GM12878 (cell line): ENCODE measurements around the gene ZNF200. TPM values are rescaled to one million over a fixed set of nuclear protein-coding genes. Genes with fewer than 3 reads are reported as not detected.

Experiments
- ATAC-seq: fragments of 200-7000 bp; cut with Tn5 transposase; 3 replicates; pipeline ENCODE4 v1.9.1; 2020; ENCODE audit warnings: mild to moderate bottlenecking, moderate library complexity
- BruUV-seq: library from RNA; stranded (reverse); fragments of 400-500 nt; replicated peaks from 2 replicates; lab custom pipeline; 2021; lab: Mats Ljungman, UMichigan
- CTCF ChIA-PET: fragments of 300-600 bp; sonication (Branson Sonifier 250); formaldehyde crosslinking; extraction: SDS; loops from one replicate; lab custom pipeline; 2021; ENCODE audit warnings: inconsistent platforms; lab: Yijun Ruan, JAX
- POLR2A ChIA-PET: fragments of 350-600 bp; formaldehyde crosslinking; extraction: SDS; loops from one replicate; lab custom pipeline; 2021; ENCODE audit warnings: inconsistent platforms; lab: Charles Lee
- RAD21 ChIA-PET: fragments of 300-600 bp; sonication (Branson Sonifier 250); formaldehyde crosslinking; loops from one replicate; lab custom pipeline; 2023; ENCODE audit warnings: antibody characterized with exemption; ENCODE audit not compliant: unreplicated experiment; lab: Charles Lee
- SMC1A ChIA-PET: fragments of 300-600 bp; sonication (Branson Sonifier 250); formaldehyde crosslinking; loops from one replicate; lab custom pipeline; 2023; ENCODE audit not compliant: unreplicated experiment, uncharacterized antibody; lab: Charles Lee
- DNase-seq: peaks from one replicate; pipeline ENCODE4 v3.0.0-alpha.2; 2011; ENCODE audit warnings: low read depth, low spot score
- FAIRE-seq: peaks from 3 replicates; lab custom pipeline; 2011; peaks lifted over from hg19 to GRCh38; lab: Jason Lieb, UNC
- H2AFZ ChIP-seq: 2 replicates; pipeline ENCODE4 v1.6.0; 2011; ENCODE audit warnings: low read depth, low read length, control low read depth; ENCODE audit not compliant: control insufficient read depth
- H3K27ac ChIP-seq: 2 replicates; pipeline ENCODE4 v1.5.1; 2011; ENCODE audit warnings: control low read depth; ENCODE audit not compliant: control insufficient read depth, insufficient read depth
- H3K27me3 ChIP-seq, 2 experiments: replicated peaks in 1 of 2; 2 replicates each; pipeline versions ENCODE4 v1.6.0 to v1.6.1; 2011; ENCODE audit warnings: low read length in 1 of 2; ENCODE audit not compliant: control insufficient read depth in 2 of 2, insufficient read depth in 2 of 2
- H3K36me3 ChIP-seq, 2 experiments: 2 replicates each; pipeline ENCODE4 v1.5.1; 2011; ENCODE audit warnings: low read length in 1 of 2; ENCODE audit not compliant: control insufficient read depth in 2 of 2, insufficient read depth in 2 of 2
- H3K4me1 ChIP-seq: 2 replicates; pipeline ENCODE4 v1.6.1; 2011; ENCODE audit warnings: mild to moderate bottlenecking, low read length, moderate library complexity, mixed read lengths; ENCODE audit not compliant: control insufficient read depth, insufficient read depth
- H3K4me2 ChIP-seq: 2 replicates; pipeline ENCODE4 v1.6.0; 2011; ENCODE audit warnings: control low read depth; ENCODE audit not compliant: control insufficient read depth, insufficient read depth
- H3K4me3 ChIP-seq: fragments of 200-600 bp; sonication (generic); 2 replicates; pipeline ENCODE4 v1.5.1; 2016
- H3K79me2 ChIP-seq: 2 replicates; pipeline ENCODE4 v1.6.0; 2011; ENCODE audit warnings: low read length; ENCODE audit not compliant: control insufficient read depth, insufficient read depth
- H3K9ac ChIP-seq: 2 replicates; pipeline ENCODE4 v1.8.0; 2011; ENCODE audit warnings: low read length, control low read depth, mixed read lengths; ENCODE audit not compliant: control insufficient read depth, insufficient read depth
- H3K9me3 ChIP-seq: replicated peaks from 3 replicates; pipeline ENCODE4 v1.5.1; 2011; ENCODE audit warnings: mild to moderate bottlenecking, low read length; ENCODE audit not compliant: control insufficient read depth, insufficient read depth
- H4K20me1 ChIP-seq: 2 replicates; pipeline ENCODE4 v1.6.0; 2011; ENCODE audit not compliant: control insufficient read depth, insufficient read depth
- BHLHE40 ChIP-seq, 2 experiments: fragments of 450-650 bp in 1 of 2; IDR thresholded peaks; 2 replicates each; pipeline ENCODE4 v1.6.1; 2011 to 2017; ENCODE audit warnings: low read depth in 2 of 2, borderline replicate concordance in 1 of 2, improper control_type of control experiment in 1 of 2, low read length in 1 of 2, mild to moderate bottlenecking in 1 of 2
- NFXL1 ChIP-seq: fragments of 450-650 bp; IDR thresholded peaks from 2 replicates; pipeline ENCODE4 v1.6.1; 2017; ENCODE audit warnings: antibody characterized with exemption, mild to moderate bottlenecking, borderline replicate concordance
- PML ChIP-seq: IDR thresholded peaks from 2 replicates; pipeline ENCODE4 v1.6.1; 2012; ENCODE audit warnings: low read length, inconsistent platforms
- SPI1 ChIP-seq: IDR thresholded peaks from 2 replicates; pipeline ENCODE4 v1.6.1; 2011; ENCODE audit warnings: low read depth, mild to moderate bottlenecking, low read length, moderate library complexity, borderline replicate concordance; ENCODE audit not compliant: insufficient read depth
- YY1 ChIP-seq: IDR thresholded peaks from 2 replicates; pipeline ENCODE4 v1.6.1; 2011; ENCODE audit warnings: low read depth, mild to moderate bottlenecking, low read length
- WGBS: methylation state at CpG from one replicate; pipeline ENCODE4 v1.1.6; 2016; ENCODE audit warnings: low lambda C conversion rate; ENCODE audit not compliant: insufficient replicate concordance, insufficient coverage; ENCODE audit errors: missing lambda C conversion rate; 5-methylcytosine and 5-hydroxymethylcytosine counted together
- in situ Hi-C: fragments of 300-500 bp; cut with MboI; formaldehyde crosslinking; loops from 9 replicates; pipeline ENCODE4 v1.14.3; 2018; ENCODE audit warnings: mixed read lengths
- intact Hi-C: fragments of 100-400 bp; cut with micrococcal nuclease; formaldehyde crosslinking; loops from one replicate; pipeline ENCODE4 v1.14.2; 2022; ENCODE audit not compliant: unreplicated experiment
- polyA plus RNA-seq, 11 experiments: library from polyadenylated mRNA; depleted of rRNA in 4 of 11; unstranded in 6 of 11; stranded (reverse) in 5 of 11; fragments of >200 nt; fragmentation: Nextera tagmentation in 4 of 11; fragmentation: Illumina TruSeq in 1 of 11; extraction: Ambion mirVana in 4 of 11; extraction: Trizol in 1 of 11; gene quantifications; 1 replicate in 1 of 11; 2 replicates in 10 of 11; pipeline versions ENCODE4 v1.2.1 to v1.2.3, GENCODE V29; 2011 to 2016; ENCODE audit warnings: inconsistent platforms in 2 of 11, missing spikeins in 2 of 11, low read depth in 1 of 11
- total RNA-seq, 4 experiments: library from RNA; depleted of rRNA in 3 of 4; stranded (reverse); fragments of >200 nt in 3 of 4; fragmentation: Illumina TruSeq in 1 of 4; extraction: Trizol in 1 of 4; gene quantifications; 2 replicates each; pipeline versions ENCODE4 v1.2.1 to v1.2.3, GENCODE V29; 2013 to 2021
- TF ChIP-seq, protein P1 (sequence below): fragments of 450-650 bp; conservative IDR thresholded peaks from 2 replicates; pipeline ENCODE4 v1.6.1; 2017; ENCODE audit warnings: mild to moderate bottlenecking, moderate library complexity
- TF ChIP-seq, protein P2 (sequence below): fragments of 450-650 bp; IDR thresholded peaks from 2 replicates; pipeline ENCODE4 v1.6.1; 2017; ENCODE audit warnings: mild to moderate bottlenecking
- TF ChIP-seq, protein P3 (sequence below): fragments of 450-650 bp; formaldehyde crosslinking; IDR thresholded peaks from 2 replicates; pipeline ENCODE4 v1.5.0; 2022; ENCODE audit warnings: mild to moderate bottlenecking, missing genetic modification characterization

Gene ZNF200
- total and polyA plus RNA-seq, 10 of the 15 experiments (the other 5 are each of a cell fraction or from before 2014, with no cell fraction given), result 4.0 to 13.9 (median 9.6) TPM

DNA sequence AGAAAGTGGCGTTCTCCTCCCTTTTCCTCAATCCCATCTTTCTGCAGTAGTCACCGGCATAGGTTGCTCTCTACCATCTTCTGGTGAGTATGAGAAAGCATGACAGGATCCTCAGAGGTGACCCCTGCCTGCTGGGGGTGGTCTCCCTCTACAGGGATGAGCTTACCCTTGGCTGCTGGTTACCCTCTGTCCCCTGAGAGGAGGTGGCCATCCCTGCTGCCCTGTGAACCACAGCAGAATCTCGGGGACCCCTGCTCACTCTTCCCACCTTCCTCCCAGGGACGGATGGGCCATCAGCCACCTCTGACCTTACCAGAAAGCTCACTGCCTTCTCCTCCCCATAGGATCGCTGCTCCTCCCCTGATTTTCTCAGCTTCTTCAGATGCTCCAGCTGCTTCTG, 13.6 kb upstream of the ZNF200 start:
- DNase-seq, result no peak
- WGBS, result 54% methylated on average over 5 of the region's 5 CpGs
- CTCF ChIA-PET, result no interaction called here

More for the DNA sequence above, 13.6 kb upstream of the ZNF200 start:
- no peak for TF ChIP-seq YY1
- TF ChIP-seq, protein P1, sequence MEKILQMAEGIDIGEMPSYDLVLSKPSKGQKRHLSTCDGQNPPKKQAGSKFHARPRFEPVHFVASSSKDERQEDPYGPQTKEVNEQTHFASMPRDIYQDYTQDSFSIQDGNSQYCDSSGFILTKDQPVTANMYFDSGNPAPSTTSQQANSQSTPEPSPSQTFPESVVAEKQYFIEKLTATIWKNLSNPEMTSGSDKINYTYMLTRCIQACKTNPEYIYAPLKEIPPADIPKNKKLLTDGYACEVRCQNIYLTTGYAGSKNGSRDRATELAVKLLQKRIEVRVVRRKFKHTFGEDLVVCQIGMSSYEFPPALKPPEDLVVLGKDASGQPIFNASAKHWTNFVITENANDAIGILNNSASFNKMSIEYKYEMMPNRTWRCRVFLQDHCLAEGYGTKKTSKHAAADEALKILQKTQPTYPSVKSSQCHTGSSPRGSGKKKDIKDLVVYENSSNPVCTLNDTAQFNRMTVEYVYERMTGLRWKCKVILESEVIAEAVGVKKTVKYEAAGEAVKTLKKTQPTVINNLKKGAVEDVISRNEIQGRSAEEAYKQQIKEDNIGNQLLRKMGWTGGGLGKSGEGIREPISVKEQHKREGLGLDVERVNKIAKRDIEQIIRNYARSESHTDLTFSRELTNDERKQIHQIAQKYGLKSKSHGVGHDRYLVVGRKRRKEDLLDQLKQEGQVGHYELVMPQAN, result no peak
- no peak for TF ChIP-seq PML
- TF ChIP-seq, protein P2, sequence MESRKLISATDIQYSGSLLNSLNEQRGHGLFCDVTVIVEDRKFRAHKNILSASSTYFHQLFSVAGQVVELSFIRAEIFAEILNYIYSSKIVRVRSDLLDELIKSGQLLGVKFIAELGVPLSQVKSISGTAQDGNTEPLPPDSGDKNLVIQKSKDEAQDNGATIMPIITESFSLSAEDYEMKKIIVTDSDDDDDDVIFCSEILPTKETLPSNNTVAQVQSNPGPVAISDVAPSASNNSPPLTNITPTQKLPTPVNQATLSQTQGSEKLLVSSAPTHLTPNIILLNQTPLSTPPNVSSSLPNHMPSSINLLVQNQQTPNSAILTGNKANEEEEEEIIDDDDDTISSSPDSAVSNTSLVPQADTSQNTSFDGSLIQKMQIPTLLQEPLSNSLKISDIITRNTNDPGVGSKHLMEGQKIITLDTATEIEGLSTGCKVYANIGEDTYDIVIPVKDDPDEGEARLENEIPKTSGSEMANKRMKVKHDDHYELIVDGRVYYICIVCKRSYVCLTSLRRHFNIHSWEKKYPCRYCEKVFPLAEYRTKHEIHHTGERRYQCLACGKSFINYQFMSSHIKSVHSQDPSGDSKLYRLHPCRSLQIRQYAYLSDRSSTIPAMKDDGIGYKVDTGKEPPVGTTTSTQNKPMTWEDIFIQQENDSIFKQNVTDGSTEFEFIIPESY, result no peak
- TF ChIP-seq SPI1, result no peak
- TF ChIP-seq, protein P3, sequence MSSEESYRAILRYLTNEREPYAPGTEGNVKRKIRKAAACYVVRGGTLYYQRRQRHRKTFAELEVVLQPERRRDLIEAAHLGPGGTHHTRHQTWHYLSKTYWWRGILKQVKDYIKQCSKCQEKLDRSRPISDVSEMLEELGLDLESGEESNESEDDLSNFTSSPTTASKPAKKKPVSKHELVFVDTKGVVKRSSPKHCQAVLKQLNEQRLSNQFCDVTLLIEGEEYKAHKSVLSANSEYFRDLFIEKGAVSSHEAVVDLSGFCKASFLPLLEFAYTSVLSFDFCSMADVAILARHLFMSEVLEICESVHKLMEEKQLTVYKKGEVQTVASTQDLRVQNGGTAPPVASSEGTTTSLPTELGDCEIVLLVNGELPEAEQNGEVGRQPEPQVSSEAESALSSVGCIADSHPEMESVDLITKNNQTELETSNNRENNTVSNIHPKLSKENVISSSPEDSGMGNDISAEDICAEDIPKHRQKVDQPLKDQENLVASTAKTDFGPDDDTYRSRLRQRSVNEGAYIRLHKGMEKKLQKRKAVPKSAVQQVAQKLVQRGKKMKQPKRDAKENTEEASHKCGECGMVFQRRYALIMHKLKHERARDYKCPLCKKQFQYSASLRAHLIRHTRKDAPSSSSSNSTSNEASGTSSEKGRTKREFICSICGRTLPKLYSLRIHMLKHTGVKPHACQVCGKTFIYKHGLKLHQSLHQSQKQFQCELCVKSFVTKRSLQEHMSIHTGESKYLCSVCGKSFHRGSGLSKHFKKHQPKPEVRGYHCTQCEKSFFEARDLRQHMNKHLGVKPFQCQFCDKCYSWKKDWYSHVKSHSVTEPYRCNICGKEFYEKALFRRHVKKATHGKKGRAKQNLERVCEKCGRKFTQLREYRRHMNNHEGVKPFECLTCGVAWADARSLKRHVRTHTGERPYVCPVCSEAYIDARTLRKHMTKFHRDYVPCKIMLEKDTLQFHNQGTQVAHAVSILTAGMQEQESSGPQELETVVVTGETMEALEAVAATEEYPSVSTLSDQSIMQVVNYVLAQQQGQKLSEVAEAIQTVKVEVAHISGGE (CRISPR knock-in tag), result no peak
- no peak for TF ChIP-seq BHLHE40 (IDR thresholded peaks at IDR 0.05; ENCODE audit: borderline replicate concordance in 1 of 2, low read depth in 2 of 2, low read length in 1 of 2)
- no peak for TF ChIP-seq NFXL1
- TF ChIP-seq, all 136 proteins: peak for 0
- ChIA-PET POLR2A (no interaction called here), SMC1A (no interaction called here), RAD21 (no interaction called here)
- Histone ChIP-seq H3K4me1 (no peaks in the 10 kb centered on the region), H2AFZ (no peak overlapping the region), H3K27ac (no peak overlapping the region), H3K4me3 (no peak overlapping the region), H3K9ac (no peak overlapping the region), H4K20me1 (no peaks in the 10 kb centered on the region), H3K36me3 (no peaks in the 10 kb centered on the region), H3K79me2 (no peaks in the 10 kb centered on the region), H3K4me2 (no peak overlapping the region), H3K9me3 (no peaks in the 10 kb centered on the region), H3K27me3 (no peaks in the 10 kb centered on the region; a peak in 1 of 4 replicates)
- in situ Hi-C loops, result no loop called here
- FAIRE-seq (no peak), ATAC-seq (no peak)
- intact Hi-C loops, result no loop called here
- BruUV-seq, result no TSS peak
